Ovary (tissue), 9 donors: ENCODE results near the gene ARAF. TPM values are rescaled to one million over a fixed set of nuclear protein-coding genes. Genes with fewer than 3 reads are reported as not detected.

Experiments used
- DNase-seq, 5 donors: peaks; one replicate each; pipeline ENCODE4 v3.0.0-alpha.2; 2019 to 2020
- H3K27ac ChIP-seq, 2 donors: fragments of 200-600 bp; one replicate each; pipeline versions ENCODE4 v1.5.1 to v1.8.0; 2019 to 2022
- H3K27me3 ChIP-seq: fragments of 200-600 bp; one replicate; pipeline ENCODE4 v1.8.0; 2022
- H3K36me3 ChIP-seq: fragments of 200-600 bp; sonication (generic); one replicate; pipeline ENCODE4 v1.5.1; 2019
- H3K4me1 ChIP-seq: one replicate; pipeline ENCODE4 v1.8.1; 2013; ENCODE audit warnings: mild to moderate bottlenecking, moderate library complexity; ENCODE audit not compliant: insufficient read depth
- H3K4me3 ChIP-seq: fragments of 200-600 bp; sonication (generic); one replicate; pipeline ENCODE4 v1.5.1; 2017
- H3K9me3 ChIP-seq, 2 donors: fragments of 200-600 bp in 1 of 2; sonication (generic) in 1 of 2; one replicate each; pipeline versions ENCODE4 v1.5.1 to v1.8.1; 2013 to 2019; ENCODE audit warnings: mild to moderate bottlenecking in 1 of 2, moderate library complexity in 1 of 2
- CTCF ChIP-seq, 3 donors: fragments of 450-650 bp in 2 of 3; fragments of 200-600 bp in 1 of 3; IDR thresholded peaks; one replicate each; pipeline versions ENCODE4 v1.5.1 to v1.8.0; 2016 to 2022; ENCODE audit warnings: antibody characterized with exemption in 3 of 3, mild to moderate bottlenecking in 1 of 3
- EP300 ChIP-seq: sonication (generic); formaldehyde crosslinking; IDR thresholded peaks from one replicate; pipeline ENCODE4 v1.6.1; 2017; ENCODE audit warnings: antibody characterized with exemption
- POLR2A ChIP-seq: fragments of 450-650 bp; IDR thresholded peaks from one replicate; pipeline ENCODE4 v1.6.1; 2017; ENCODE audit warnings: antibody characterized with exemption, mild to moderate bottlenecking, moderate library complexity
- WGBS, 3 donors: extraction: QIAGEN DNeasy Blood & Tissue Kit in 1 of 3; methylation state at CpG; one replicate each; pipeline versions ENCODE4 v1.1.5 to v1.1.7; 2013 to 2017; 5-methylcytosine and 5-hydroxymethylcytosine counted together
- intact Hi-C, 4 donors: fragments of 100-400 bp; cut with DNase I; formaldehyde crosslinking; loops; one replicate each; pipeline versions ENCODE4 v1.11.0 to v1.15.1; 2022 to 2023
- polyA plus RNA-seq, 2 donors: library from polyadenylated mRNA; stranded (reverse); fragments of 200-250 nt in 1 of 2; fragments of 350-450 nt in 1 of 2; fragmentation: Illumina TruSeq in 1 of 2; extraction: RNeasy Lipid Tissue Mini Kit (QIAGEN cat#74804) in 1 of 2; gene quantifications; one replicate each; pipeline ENCODE4 v1.2.3, GENCODE V29; 2013 to 2014
- total RNA-seq, 7 donors: library from RNA; depleted of rRNA in 2 of 7; stranded (reverse); fragments of >200 nt in 2 of 7; fragmentation: NEBNext Ultra II Directional in 3 of 7; extraction: Animal tissue kit (Norgen Biotek cat#: 25700) in 3 of 7; gene quantifications; one replicate each; pipeline versions ENCODE4 v1.1.0 to v1.2.4, GENCODE V29; 2016 to 2023
- donor health status: DM: no; HTN: no; CAD: no; lungs with moderate emphysema.
- donor health status: DM: no; HTN: no; CAD: no.
- donor health status: Bipolar disorder and iron deficiency.
- donor health status: DM: yes; HTN: yes; CAD: no.
- donor health status: DM: no; HTN: no; CAD: no.
- donor health status: DM: yes; HTN: yes; CAD: no.

Gene ARAF
- total and polyA plus RNA-seq, 9 donors, result 24.9 to 76.9 (median 61.0) TPM

- Histone ChIP-seq H3K27me3 (no peaks in the 10 kb centered on the region), H3K9me3 (no peaks in the 10 kb centered on the region), H3K36me3 (no peaks in the 10 kb centered on the region), H3K4me1 (no peaks in the 10 kb centered on the region), H3K27ac (no peak overlapping the region), H3K4me3 (no peak overlapping the region)
- TF ChIP-seq EP300 (no peak), CTCF (IDR thresholded peaks at IDR 0.05) (no peak), POLR2A (no peak)
- DNase-seq, result peak in 1 of 5 donors; percentile 4
- intact Hi-C loops, result no loop called here
- 76 to 81% (median 77%) methylated on average over 9 of the region's 9 CpGs for WGBS, 3 donors
These were observed 47.3 kb downstream of the ARAF start for GRCh38 chrX:47608130-47608810.

- Histone ChIP-seq H3K27ac (no peak overlapping the region), H3K27me3 (no peaks in the 10 kb centered on the region), H3K9me3 (no peaks in the 10 kb centered on the region), H3K36me3 (no peaks in the 10 kb centered on the region), H3K4me3 (no peak overlapping the region), H3K4me1 (no peaks in the 10 kb centered on the region)
- DNase-seq, result no peak
- intact Hi-C loops, result no loop called here
- no peak for TF ChIP-seq POLR2A
- no peak for TF ChIP-seq CTCF (IDR thresholded peaks at IDR 0.05)
- TF ChIP-seq EP300, result no peak
- 76 to 87% (median 80%) methylated on average over 4 of the region's 4 CpGs for WGBS, 3 donors
These were observed 49.5 kb downstream of the ARAF start for GRCh38 chrX:47610511-47610910.

- intact Hi-C loops, result no loop called here
- WGBS, 3 donors, result 65 to 80% (median 71%) methylated on average over 2 of the region's 2 CpGs
These were observed 50.5 kb downstream of the ARAF start for GRCh38 chrX:47611489-47611888.

GRCh38 chrX:47611926-47612325 lies 50.9 kb downstream of the ARAF start:
- no peak for DNase-seq
- WGBS, 3 donors, result 70 to 86% (median 73%) methylated on average over 2 of the region's 2 CpGs
- no peak overlapping the region for H3K4me3 ChIP-seq
- H3K27ac ChIP-seq, result no peak overlapping the region
- H3K36me3 ChIP-seq, result no peaks in the 10 kb centered on the region
- H3K27me3 ChIP-seq, result no peaks in the 10 kb centered on the region
- intact Hi-C loops, result no loop called here
- TF ChIP-seq EP300, result no peak
- TF ChIP-seq POLR2A, result no peak
- no peak for TF ChIP-seq CTCF (IDR thresholded peaks at IDR 0.05)
- no peaks in the 10 kb centered on the region for H3K9me3 ChIP-seq
- H3K4me1 ChIP-seq, result no peaks in the 10 kb centered on the region

More at GRCh38 chrX:47611489-47611888, 50.5 kb downstream of the ARAF start:
- no peaks in the 10 kb centered on the region for H3K4me1 ChIP-seq
- H3K9me3 ChIP-seq, result no peaks in the 10 kb centered on the region
- no peak overlapping the region for H3K4me3 ChIP-seq
- H3K36me3 ChIP-seq, result no peaks in the 10 kb centered on the region
- H3K27ac ChIP-seq, result no peak overlapping the region
- H3K27me3 ChIP-seq, result no peaks in the 10 kb centered on the region
- TF ChIP-seq CTCF (IDR thresholded peaks at IDR 0.05), result no peak
- no peak for TF ChIP-seq EP300
- no peak for TF ChIP-seq POLR2A
- DNase-seq, result no peak
